HG02759 (cell line): ENCODE results near the gene TEX19.
"Not testable (repeated sequence)": the region's sequence is repeated elsewhere in the genome, so short reads cannot be mapped to it uniquely, and the experiment has no call there.

ENCODE experiments used
- ATAC-seq: cut with Tn5 transposase; IDR thresholded peaks from one replicate; pipeline ENCODE4 v1.9.1; 2021; ENCODE audit warnings: mild to moderate bottlenecking, moderate library complexity; ENCODE audit not compliant: unreplicated experiment

Gene TEX19

DNA sequence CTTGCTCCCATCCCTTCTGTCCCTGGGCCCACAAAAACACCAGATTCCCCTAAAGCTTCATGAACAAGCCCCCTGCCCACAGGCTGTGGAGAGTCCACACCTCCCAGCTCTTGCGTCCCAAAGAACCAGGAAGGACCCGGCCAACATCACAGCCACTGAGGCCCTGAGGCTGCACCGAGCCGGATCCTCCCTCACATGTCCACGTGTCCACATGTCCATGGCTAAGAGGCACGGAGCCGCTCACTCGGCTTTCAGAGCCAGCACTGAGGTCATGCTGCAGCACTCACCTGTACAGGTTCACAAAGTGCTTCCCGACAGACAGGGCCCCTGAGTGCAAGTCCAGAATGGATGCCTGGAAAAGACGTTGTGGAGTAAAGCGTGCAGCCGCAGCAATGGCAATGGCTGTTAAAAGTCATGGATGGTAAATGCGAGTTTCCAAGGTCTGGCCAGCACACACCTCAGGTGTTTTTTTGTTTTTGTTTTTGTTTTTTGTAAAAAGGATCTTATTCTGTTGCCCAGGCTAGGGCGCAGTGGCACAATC is 47.2 kb downstream of the TEX19 start:
- ATAC-seq, result no peak

DNA sequence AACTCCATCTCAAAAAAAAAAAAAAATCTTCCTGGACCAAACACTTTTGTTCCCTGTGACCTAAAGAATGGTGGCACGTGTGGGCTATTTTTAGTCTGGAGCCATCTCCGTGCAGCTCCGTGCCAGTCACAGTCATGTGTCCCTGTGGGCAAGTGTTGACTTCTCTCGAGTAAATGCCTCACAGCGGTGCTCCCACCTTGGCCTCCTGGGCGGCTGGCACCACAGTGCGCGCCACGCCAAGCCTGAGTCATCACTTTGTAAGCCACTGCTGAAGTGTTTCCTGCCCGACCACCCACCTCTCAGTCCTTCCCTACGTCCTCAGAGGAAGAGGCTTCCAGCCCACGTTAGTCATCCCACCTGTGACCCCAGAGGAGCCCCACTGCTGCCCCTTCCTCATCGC is 48.2 kb downstream of the TEX19 start:
- no peak for ATAC-seq

DNA sequence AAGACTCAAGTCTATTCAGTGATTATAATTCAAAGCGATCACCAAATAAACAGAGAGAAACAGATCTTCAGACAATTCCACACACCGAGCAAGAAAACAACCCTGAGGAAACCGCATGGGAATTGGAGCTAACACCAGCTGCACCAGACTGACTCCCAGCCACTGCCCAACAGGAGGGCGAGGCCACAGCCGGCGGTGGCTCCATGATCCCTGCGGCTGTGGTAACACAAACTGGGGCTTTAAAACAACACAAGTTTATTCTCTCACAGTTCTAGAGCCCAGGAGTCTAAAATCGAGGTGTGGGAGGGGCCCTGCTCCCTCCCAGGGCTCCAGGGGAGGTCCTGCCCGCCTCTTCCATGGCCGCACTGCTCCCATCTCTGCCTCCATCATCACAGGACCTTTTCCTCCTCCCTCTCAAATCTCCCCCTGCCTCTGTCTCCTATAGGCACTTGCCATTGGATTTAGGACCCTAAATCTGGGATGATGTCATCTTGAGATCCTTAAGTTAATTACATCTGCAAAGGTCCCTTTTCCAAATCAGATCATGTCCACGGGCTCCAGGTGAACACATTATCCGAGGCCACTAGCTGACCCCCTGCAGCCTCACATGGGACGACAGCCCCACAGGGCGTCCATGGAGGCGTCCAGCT is 49.4 kb downstream of the TEX19 start:
- ATAC-seq, result no peak

DNA sequence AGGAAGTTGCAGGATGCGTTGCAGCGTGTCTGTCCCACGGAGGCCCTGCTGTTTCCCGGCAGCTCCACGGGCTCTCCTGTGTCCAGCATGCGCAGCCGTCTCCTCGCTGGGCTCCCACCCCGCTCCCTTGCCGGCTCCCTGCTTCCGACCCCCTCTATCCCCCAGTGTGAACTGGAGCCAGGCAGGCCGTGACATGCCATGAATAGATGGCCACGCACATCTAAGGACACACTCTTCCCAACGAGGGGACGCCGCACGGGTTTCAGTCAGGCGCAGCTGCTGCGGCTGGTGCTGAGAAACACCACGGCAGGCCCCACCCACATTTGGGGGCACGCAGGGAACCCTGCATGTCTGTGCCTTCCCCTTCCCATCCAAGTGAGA is 49.9 kb downstream of the TEX19 start:
- no peak for ATAC-seq

DNA sequence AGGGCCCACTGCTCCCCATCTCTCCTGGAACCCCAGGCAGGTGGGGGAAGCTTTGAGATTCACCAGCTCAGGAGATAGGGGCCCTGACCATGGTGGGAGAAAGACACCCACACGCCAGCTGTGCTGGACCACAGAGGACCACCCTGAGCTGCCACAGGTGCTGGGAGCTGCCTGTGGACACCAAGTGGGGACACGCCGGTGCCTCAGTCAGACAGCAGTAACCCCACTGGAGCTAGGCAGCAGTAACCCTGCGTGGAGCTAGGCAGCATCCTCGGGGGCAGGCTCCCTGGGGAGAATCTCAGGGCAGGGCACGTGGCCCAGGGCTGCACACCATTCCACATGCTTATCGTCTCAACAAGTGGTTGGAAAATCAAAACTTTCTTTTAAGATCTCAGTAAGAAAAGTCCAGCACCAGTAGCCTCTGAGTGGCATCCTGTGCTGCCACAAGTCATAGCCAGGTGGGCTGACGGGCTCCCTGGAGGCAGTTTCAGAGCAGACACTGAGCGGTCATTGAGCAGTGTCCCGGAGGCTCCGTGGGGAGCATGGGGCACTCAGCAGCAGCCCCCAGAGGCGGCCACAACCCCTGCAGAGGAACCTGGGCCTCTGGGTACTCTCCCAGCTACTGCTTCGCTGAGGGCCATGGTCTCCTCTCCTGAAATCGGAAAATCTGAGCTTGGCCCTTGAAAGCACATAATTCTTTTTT is 51.1 kb downstream of the TEX19 start:
- no peak for ATAC-seq

DNA sequence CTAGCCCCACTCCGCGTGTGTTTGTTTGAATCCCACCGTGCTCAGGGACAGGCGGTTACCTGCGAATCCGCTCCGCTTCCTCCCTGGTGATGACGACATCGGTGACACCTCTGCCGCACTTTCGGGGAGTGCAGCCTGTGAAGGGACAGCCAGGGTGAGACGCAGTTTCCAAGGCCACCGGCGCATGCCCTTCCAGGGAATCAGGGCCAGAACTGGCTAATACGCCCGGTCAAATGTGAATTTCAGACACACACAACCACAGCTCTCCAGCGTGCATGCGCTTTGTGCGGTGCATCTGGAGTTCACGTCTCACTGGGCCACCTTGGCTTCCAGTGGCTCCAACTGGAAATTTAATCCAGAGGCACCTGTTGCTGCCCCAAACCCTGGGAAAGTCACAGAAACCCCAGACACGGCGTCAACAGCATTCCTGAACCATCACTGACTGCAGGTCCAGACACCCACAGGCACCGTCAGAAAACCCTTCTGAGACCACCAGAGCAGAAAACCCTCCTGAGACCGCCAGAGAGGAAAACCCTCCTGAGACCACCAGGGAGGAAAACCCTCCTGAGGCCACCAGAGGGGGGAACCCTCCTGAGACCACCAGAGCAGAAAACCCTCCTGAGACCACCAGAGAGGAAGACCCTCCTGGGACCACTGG is 52.5 kb downstream of the TEX19 start:
- ATAC-seq, result no peak

DNA sequence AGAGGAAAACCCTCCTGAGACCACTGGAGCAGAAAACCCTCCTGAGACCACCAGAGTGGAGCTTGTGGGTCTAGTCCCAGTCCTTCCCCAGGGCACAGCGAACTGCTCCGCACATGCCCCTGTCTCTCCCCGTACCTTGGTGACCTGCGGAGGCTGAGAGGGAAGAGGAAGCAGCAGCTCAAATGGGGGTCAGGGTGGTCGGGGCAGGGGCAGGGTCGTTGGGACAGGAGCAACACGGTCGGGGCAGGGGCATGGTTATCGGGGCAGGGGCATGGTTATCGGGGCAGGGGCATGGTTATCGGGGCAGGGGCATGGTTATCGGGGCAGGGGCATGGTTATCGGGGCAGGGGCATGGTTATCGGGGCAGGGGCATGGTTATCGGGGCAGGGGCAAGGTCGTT is 53.0 kb downstream of the TEX19 start:
- not testable (repeated sequence) for ATAC-seq

DNA sequence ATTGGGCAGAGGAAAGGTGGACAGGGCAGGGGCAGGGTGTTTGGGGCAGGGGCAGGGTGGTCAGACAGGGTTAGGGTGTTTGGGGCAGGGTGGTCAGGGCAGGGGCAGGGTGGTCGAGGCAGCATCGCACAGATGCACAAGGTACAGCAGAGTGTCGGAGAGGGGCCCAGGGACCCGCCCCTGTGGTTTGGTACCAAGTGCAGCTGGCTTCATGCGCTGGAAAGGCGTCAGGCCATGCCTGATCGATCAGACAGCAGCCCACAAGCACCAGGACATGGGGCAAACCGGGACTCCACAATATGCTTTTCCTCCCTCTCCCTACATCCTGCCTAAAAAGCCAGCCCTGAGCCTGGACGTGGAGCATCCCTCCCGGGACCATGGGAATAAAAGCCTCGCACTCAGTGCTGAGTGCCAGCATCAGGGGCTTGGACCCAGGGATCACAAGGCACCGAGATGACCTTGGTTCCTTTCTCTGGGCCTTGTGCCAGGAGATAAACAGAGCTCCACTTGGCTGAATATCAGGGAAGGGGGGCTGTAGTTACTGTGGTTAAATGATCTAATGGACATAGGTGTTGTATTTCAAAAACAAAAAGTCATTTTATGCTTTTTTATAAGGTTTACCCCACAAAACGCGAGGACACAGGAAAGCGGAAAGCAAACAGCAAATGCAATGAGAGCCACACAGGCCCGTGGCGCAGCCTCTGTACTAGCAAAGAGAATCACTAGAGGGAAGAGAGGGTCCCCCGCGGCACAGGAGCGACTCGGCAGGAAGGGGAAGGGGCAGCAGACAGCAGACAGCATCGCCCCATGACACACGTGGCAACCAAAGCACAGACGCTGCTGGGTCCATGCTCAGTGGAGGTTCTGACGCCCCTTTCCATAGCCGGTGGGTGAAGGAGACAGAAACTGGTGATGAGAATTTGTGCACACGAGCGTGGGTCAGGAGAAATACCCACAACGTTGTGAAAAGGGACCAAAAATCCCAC is 53.8 kb downstream of the TEX19 start:
- no peak for ATAC-seq
